Activated CD4-positive, alpha-beta T cell treated with anti-CD3 and anti-CD28 coated beads, Interleukin-2, amount 50 U/mL, for 24 hours (primary cell): ENCODE data around the gene SSH2.

Experiments used
- DNase-seq, 2 donors: peaks; one replicate each; pipeline ENCODE4 v3.0.0-alpha.2; 2020; ENCODE audit warnings: low read depth in 1 of 2, low spot score in 1 of 2

Gene SSH2

DNA sequence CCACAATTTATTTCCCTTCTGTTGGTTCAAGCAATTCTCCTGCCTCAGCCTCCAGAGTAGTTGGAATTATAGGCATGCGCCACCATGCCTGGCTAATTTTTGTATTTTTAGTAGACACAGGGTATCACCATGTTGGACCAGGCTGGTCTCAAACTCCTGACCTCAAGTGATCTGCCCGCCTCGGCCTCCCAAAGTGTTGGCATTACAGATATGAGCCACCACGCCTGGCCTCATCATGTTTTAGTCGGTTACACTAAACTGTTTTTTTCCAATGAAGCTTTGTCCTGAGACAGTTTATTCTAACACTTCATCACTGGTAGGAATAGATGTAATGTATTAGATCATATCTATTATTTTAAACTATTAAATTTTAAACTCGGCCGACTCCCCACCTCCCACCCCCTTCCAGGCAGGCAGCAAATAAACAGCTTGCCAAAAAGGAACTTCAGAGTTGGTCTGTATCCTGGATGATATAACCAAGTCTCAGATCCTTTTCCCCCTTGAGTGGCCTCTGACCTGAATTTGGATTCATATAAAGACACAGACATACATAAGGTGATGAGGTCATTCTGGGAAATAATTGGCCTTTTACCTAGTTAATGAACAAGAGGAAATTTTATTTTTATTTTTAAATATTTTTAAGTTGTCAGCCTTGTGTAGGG is 288.9 kb downstream of the SSH2 start:
- no peak for DNase-seq

DNA sequence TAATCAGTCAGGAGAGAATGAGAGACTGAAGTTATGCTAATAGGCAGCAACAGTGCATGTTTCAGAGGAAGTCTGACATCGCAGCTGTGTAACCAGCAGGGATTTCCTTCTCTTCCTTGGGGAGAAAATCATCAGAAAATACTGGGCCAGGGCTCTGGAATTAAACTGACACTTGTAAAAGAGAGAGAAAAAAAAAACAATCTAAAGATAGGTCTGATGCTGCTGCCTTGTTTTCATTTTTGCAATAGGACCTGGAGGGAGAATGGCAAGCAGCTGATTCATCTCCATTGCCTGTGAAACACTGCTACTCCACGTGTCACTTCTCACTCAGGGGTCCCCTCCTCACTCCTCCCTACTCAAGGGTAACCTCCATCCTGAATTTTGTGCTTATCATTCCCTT is 289.6 kb downstream of the SSH2 start:
- DNase-seq: no peak

DNA sequence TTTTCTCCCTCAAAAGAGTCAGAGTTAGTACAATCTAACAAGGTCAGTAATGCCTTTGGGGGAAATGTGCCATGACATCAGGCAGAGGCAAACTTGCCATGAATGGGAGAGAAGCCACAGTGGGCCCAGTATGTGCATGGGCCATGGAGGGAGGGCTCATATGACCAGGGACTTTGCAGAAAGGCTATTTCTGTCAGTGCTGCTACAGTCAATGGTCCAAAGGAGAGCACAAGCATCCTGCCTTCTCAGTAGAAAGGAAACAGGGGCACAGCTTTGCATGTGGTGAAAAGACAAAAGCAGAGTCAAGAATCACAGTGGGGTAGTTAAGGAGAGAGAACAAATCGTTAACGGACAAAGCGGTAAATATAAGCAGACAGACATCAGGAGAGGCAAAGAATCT is 296.1 kb downstream of the SSH2 start:
- DNase-seq: no peak

DNA sequence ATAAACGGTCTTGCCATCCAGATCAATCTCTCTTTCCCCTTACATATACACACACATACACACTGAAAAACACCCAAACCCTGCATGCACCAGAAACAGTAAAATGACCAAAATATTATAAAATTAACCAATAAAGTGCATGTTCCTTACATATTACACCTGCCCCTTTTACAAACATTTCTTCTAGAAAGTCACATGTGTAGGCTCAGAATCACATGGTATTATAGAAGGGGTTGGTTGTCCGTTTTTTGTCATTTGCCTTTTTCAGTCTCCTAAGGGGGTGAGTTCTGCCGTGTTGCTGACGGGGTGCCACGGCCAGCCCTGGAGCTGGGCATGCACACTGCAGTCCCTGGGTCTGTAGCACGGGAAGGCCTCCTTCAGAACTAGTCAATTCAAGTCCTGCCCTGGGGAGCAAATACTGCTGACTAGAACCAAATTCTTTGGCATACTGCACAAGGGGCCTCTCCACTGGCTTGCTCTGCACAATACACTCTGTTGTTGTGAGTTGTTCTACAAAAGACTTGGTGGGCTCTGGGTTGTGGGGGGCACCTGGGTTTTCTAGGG is 299.3 kb downstream of the SSH2 start:
- no peak for DNase-seq

DNA sequence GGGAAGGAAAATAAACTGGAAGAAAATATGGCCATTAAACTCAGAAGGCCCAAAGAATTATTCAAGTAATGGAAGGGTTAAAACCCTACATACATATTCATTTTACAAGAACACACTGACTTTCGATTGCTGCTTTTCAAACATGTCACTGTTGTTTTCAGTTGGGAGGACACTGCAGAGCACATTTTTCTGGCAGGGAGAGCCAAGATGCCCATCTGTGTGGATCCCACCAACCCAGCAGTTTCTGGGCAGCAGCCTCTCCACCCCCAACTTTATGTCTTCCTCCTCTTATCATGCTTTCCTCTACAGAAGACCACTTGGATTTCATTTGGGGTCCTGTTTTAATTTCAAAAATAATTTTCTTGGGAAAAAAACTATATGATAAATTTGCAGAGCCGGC is 300.2 kb downstream of the SSH2 start:
- no peak for DNase-seq

DNA sequence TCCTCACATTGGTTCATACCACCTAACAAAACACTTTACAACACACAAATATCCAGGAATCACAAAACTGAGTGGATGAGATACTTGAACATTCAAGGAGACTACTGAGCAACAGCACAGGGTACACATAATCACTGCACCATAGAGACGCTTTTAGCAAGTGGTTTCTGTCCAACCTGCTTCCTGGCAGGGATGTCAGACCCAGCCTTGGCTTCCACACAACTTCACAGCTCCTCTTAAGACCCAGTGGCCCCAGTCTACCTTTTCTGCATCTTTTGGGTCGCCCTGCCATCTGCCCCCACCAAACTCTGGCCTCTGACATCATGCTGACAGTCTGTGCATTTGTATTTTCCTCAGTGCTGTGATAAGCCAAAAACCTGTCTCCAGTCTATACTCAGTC is 301.4 kb downstream of the SSH2 start:
- DNase-seq: no peak

DNA sequence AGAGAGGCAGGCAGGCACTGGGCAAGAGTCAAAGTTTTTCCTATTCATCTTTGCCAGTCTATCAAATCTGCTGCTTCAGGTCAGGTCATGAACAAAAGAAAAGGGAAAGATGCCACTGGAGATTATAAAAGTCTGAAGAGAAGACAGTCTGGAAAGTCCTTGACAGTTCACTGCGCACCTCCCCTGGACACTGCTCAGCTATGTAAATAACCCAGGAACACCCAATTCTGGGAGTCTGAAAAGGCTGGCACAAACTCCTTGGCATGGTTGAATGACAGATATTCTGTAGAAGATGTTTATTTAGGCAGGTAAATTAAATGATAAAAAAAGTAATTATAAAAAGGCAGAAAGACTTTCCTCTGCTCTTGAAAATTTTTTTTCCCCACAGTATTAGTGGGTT is 302.1 kb downstream of the SSH2 start:
- no peak for DNase-seq

DNA sequence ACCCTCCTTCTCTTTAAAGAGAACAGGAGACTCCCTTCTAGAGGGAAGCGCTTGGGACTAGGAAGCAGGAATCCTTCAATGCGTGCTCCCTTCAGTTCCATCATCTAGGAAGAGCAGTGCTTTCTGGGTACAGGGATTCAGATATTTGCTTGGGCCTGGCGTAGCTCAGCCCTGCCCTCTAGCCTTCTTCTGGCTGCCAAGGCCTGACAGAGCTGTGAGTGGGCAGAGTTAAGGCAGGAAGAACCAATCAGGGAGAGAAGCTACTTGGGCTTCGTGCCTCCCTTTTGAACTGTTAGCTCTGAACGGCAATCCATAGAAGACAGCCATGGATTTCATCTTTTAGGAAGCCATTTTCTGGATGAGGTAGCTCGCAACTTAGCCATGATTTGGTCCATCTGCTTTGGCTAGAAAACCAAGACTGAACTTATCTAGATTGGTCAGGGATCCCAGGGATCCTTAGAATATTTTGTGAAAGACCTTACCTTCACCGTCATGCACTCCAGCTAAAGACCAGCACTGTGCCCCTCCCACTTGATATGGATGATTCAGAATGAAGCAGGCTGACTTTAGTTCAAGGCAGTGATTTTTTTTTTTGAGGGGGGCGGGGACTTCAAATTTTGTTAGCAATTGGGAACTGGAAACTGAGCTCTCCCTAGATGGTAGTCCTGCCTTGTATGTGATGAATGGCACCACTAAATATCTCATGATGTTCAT is 304.8 kb downstream of the SSH2 start:
- DNase-seq: no peak

DNA sequence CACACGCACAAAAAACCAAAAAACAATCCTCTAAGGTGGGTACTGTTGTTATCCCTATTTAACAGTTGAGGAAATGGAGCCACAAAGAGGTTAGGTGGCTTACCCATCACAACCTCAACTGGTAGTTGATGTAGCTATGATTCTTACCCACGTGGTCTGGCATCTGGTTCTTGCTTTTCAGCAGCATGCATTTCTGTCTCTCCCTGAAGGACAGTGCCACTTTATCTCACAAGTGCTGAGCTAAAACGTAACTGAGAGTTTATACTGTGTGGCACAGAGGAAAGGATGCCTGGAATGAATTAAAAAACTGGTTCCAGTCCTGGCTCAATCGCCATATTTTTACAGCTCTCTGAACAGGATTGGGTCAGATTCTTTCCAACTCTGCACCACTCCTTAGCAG is 305.4 kb downstream of the SSH2 start:
- DNase-seq: no peak

DNA sequence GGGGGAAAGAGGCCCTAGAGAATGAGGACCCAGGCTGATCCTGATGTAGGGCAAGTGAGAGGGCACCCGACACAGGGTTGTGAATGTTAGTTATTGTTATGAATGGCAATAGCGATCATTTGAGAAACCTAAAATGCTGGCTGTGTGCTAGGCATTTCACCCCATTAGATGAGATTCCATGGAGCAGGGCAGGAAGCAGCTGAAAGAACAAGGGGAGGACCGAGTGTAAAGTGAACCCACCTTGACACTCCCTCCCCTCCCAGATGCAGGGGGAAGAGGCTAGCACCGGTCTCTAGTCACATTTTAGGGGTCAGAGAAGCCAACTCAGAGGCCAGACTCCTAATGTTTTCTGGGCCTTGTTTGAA is 306.8 kb downstream of the SSH2 start:
- no peak for DNase-seq

DNA sequence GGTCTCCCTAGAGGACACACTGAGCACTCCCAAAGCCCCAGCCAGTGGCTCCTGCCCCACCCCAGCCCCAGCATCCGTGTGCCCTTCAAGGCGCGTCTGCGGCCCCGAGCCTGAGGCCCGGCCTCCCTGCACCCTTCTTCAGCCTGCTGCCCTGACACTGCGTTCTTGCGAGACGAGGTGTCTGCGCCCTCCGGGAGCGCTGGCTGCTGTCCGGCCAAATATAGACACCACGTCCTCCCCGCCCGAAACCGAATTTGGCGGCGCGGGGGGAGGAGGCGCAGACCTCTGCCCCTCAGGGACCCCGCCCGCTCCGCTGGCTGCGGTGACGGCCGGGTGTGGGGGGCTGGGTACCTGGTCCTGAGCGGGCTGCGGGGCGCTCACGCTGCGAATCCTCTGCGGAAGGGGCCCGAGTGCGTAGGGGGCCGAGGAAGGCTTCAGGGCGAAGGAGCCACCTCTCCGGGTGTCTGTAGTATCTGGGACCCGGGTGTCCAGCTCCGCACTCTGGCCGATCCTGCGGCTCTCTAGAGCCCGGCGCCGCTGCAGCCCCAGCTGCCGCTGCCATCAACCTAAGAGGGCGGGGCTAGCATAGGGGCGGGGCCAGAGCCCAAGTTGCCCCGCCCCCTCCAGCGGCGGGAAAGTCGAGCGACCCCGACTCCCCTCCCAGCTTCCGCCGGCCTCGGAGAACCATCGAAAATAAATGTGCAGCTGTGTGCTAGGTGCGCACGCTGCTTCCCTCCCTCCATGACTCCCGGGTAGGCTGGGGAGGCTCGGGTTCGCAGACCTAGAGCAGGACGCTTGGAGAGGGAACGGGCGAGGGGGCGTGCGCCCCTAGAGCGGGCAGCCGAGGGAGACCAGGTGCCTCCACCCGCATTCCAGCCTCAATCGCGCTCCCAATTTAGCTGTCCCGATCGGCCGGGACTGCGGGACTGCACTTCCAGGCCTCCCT is 307.4 kb downstream of the SSH2 start, which contains the start of gene CORO6:
CORO6 (minus strand) TSS at position 576 of the 946 bp plus-strand sequence. CDS start 1,491 bp downstream, outside the sequence.
- DNase-seq: peak in 1 of 2 donors; percentile 36

DNA sequence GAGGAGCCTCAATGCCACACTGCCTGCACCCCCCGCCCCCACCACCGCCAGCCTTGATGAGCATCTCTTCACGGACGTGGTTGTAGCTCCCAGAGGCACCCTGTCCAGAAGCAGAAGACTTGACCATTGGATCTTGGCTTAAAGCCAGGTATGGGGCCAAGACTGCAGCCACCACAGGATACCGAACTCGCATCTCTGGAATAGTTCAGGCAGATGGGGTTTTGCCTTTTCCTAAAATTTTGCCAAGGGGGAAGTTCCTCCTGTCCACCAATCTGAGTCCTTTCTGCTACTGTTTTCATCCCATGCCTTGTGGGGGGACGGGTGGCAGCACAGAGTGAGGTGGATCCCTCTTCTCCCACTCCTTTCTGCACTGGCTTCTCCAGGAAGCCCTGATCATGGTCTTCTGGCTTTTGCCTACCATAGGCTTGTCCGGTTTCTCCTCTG is 308.3 kb downstream of the SSH2 start:
- DNase-seq: no peak

DNA sequence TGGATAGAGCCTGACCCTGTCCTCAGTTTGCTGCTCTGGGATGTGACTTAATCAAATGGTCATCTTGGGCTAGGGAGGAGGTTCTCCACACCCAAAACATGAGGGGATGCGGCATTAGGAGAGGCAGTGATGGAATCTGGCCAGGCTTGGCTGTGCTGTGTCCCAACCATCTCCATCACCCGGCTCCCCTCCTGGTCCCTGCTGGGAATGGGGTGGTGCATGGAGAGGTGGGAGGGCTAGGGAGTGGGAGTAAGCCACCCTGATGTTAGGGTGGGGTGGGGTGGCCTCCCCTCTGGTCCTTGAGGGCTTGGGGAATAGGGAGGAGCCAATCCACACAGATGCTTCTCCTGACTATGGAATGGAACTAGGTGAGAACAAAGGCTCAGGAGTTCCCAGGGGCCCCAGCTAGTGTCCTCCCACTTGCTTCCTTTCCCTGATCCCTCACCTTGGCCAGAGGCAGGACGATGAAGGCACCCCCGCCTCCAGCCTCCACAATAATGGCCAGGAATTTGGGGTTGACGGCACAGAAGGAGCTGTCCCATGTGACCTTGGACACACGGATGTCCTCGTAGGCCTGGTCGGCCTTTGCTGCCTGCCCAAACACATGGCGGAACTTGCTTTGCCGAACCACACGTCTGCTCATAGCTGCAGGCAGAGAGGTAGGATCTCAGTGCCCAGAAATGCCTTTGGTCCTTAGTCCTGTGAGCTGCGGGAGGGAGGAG is 309.1 kb downstream of the SSH2 start:
- no peak for DNase-seq

DNA sequence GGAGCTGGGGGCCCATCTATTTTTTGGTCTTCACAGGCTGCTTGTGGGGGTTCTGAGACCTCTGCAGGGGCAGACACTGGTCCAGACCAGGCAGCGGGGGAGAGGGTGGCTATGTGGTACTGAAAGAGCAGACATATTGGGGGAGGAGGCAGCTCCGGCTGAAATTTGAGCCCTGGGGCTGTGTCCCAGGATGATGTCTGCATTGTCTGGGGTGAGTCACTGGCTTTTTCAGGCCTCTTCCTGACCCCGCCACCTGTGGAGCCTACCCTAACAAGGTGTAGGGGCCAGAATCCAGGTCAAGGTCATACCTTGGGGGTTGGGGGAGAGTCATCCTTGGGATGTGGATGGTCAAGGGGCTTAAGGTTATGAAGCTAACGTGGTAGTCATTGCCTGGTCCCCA is 309.8 kb downstream of the SSH2 start:
- no peak for DNase-seq

DNA sequence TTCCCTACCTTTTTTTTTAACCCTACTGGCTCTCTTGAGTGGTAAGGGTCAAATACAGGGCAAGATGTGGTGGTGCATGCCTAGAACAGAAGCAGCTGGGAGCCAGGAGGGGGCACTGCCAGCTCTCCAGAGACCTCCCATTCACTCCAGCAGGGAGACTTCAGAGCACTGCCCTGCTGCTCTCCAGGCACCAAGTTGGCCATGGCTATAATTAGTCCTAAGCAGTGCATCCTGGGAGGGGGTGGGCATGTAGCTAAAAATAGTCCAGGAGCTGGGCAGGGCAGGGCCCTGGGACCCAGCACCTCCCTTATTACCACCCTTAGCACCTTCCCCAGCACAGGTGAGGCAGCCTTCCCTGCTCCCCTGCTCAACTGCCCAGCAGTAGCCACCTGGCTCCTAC is 310.8 kb downstream of the SSH2 start:
- DNase-seq: no peak

DNA sequence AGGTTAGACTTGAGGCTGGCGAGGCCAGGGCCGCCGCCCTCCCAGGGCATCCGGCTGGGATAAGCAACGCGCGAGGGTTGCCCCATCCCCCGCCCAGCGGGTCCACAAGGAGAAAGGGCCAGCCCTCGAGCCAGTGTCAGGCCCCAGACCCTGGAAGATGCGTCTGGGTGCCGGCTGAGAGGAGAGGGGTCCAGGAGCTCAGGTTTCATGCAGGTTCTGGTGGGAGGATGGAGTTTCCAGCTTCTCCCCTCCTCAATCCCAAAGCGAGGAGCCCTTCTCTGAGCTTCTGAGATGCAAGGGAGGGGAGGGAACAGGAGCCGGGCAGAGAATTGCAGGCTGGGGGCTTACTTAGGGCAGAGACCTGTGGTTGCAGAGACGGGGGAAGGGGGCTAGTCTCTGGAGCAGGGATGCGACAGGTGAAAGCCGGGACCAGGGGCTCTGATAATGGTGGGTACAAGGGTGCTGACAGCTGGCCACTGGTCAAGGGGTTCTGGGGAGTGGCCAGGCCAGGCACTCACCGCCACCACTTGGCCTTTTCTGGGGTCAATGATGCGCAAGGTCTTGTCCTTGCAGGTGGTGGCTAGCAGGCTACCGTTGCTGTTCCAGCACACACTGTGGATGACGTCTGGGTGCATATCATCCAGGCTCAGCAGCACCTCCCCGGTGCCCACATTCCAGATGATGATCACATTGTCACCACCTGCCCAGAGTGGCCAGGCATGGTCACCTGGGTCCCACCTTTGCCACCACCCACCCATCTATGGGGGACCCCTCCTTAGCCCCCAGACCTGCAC is 311.6 kb downstream of the SSH2 start:
- no peak for DNase-seq

DNA sequence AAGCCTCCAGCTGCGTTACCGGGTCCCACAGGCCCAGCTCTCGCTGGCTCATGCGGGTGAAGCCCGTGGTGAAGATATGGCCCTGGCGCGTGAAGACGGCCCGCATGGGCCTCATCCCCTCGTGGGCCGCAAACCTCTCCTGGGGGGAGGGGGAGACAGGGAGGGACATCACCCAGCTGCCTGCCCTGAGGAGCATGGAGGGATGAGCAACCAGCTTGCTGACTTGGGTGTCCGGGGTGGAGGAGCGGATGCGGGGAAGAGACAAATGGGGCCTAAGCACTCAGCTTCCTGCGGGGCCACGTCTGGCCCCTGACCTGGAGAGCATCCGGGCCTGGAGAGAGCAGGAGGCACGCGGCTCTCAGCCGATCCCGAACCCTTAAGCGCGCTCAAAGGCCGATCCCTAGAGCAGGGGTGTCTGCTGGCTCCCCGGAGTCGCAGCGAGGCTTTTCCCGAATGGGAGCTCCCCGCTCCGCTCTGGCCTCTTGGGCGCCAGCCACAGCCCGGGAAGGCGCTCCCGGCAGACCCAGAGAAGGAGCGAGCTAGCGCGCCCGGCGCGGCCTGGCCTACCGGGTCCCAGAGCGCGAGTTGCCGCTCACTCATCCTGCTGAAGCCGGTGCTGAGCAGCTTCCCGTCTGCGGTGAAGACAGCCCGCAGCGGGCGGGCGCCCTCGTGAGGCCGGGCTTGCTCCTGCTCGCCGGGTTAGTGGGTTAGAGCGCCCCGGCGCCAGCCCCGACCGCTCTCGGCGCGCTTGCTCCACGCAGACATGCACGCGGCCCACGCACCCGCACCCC is 312.4 kb downstream of the SSH2 start:
- DNase-seq: peak; percentile 69 to 80

DNA sequence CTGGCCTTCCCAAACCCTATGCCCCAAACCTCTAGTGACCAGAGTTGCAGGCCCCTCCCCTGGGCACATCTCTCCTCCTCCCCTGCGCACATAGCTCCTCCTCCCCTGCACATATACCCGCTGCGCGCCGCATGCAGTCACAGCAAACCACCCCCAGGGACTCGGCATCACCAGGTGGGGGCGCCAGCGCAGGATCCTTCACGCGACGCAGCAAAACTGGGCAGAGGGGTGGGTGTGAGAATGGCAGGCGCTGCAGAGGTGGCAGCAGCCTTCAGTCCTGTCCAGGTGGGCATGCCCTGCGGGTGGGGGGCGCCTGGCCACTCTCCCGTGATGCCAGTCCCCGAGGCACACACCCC is 312.9 kb downstream of the SSH2 start:
- DNase-seq: peak; percentile 83 to 88

DNA sequence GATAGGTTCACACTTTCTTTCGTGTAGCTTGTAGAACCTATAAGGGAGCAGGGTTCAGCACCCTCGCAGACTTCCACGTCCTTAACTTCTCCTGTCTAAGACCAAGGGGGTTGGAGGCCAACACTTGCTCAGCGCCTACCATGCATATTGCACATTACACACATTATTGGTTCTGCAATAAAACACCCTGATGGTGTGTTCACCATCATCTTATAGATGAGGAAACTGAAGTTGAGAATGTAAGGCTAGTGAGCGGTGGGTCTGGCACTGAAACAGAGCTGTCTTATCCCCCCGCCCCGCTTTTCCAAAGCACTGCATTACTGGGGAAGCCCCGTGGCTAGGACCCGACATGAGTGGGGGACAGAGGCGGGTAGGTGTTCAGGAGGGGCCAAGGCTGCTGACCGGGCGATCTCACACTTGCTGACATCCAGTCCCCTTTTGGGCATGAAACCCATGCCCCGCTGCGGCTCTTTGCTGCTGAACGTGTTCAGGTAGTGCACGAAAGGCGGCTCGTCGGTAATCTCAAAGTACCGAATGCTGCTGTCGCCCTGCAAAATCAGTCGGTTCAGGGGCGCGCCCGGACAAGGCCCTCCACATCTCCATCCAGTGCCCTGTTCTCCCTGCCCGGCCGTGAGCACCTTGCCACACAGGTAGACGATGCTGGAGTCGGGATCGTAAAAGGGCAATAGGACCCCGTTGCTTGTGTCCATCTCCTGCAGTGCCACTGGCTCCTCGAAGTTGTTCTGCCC is 313.6 kb downstream of the SSH2 start:
- DNase-seq: no peak
